Activated CD4-positive, alpha-beta T cell treated with anti-CD3 and anti-CD28 coated beads, Interleukin-2, Interleukin-4, amounts not matched to agents 100 ng/mL and 50 ng/mL, durations not matched to agents 16 hours and 8 hours (primary cell): ENCODE measurements around the gene SLC9A7.
A peak's percentile ranks its signal among the peaks of the same experiment; 100 is the strongest.

Source experiments
- DNase-seq: peaks from one replicate; pipeline ENCODE4 v3.0.0-alpha.2; 2020; ENCODE audit warnings: low spot score

SLC9A7 gene

DNA sequence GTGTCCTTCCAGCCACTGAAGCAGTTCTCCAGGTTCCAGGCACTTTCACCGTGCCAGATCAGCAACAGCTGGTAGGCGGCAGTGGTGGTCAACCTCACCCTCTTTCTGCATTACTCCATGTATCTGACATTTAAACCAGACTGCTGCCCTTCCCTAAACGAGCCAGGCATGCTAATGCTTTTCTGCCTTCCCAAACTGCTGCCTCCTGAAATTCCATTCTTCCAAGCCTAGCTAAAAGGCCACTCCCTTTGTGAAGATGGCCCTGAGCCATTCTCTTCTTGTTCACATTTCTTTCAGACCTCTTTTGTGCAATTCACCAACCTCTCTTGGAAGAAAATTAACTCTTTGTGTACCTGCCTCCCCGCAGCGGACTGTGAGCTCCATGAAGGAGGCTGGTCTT, 111.7 kb downstream of the SLC9A7 start:
- no peak for DNase-seq

DNA sequence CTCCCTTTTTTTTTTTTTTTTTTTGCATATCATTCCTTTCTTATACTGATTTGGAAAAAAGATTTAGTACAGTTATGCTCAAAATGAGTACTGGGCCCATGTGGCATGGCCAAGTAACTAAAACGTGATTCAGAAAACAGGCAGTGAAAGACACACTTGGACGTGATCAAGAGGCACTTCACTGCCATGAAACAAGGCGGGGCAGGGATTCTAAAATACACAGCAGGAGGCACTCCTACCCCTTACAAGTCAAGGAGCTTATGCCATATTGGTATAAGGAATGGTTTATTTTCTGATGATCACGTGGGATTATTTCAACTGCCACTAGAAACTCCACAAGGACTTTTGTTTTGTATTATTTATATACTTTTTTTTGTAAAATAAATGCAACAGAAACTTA, 113.3 kb downstream of the SLC9A7 start:
- DNase-seq, result no peak

DNA sequence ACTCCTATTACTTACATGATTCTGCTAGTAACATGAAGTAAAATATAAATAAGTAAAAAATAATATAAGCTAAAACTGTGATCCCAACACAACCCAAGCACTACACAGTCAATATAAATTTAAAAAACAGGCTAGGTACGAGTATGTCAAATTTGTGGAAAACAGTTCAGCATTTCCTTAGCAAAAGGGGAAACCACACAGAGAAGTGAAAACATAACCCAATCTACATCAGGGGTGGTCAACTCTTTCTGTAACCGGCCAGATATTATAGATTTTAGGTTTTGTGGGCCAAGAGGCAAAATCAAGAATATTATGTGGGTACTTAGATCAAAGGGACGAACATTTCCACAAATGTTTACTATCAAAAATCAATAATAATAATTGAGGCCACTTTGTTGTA, 115.3 kb downstream of the SLC9A7 start:
- DNase-seq, result no peak

DNA sequence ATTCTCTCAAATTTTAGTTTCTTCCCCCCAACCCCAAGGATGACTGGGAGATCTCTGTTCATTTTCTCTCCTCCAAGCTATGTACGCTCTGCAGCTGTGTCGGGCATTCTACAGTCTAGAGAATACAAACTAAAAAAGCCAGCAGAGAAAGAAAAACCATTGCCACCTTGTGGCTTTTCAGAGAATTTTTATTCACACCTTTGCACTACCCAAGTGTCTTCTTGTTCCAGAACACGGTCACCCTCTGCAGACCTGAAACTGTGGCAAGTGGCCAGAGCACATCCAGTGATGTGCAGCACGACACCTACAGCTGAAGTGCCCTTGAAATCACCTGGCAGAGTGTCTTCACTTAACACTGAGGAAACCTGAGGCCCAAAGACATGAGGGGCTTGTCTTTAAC, 116.8 kb downstream of the SLC9A7 start:
- peak; percentile 27 for DNase-seq

DNA sequence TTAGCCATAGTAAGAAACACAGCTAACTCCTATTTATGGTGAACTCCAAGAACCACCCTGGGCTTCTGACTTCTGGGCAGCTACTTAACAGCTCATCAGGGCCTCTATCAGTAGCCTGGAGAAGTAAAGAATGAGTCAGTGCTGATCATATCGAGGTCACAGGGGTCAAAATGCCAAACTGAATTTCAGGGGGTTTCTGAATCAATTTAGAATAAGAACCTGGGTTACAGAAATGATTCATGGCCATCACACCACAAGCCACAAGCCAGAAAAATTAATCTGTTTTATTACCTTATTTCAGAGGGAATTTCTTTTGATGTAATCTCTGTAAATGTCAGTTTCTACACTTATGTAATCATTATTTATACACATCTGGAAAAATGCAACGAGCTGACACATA, 121.0 kb downstream of the SLC9A7 start:
- peak; percentile 66 for DNase-seq

DNA sequence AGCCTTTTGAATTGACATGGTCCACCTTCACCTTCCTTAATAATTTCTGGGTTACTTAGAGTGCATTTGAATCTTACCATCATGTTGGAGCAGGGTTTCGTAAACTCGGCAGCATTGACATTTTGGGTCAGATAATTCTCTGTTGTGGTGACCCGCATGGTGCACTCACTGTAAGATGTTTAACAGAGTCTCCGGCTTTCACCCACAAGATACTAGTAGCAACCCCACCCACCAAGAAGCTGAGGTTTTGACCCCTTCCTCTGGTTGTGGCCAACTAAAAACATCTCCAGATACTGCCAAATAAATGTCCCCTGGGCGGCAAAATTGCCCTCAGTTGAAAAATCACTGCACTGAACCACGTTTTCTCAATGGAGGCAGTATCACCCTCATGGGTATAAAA, 122.7 kb downstream of the SLC9A7 start:
- DNase-seq, result no peak

DNA sequence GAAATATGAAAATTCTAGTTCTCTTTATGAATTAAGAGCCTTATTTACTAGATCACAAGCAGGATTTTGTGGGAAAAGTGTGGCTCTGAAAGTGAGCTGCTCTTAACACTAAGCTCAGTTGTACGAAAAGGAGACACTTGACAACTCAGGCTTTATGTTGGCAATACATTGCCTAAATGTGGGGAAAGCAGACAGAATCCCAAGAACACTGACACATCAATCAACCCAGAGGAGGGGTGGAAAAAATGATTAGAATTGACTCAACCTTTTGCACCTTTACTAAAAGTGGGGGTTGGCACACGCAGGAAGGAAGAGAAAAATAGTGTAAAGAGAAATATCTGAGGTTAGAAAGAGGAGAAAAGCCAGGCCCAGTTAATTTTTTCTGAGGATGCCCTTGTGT, 123.7 kb downstream of the SLC9A7 start:
- DNase-seq, result no peak

DNA sequence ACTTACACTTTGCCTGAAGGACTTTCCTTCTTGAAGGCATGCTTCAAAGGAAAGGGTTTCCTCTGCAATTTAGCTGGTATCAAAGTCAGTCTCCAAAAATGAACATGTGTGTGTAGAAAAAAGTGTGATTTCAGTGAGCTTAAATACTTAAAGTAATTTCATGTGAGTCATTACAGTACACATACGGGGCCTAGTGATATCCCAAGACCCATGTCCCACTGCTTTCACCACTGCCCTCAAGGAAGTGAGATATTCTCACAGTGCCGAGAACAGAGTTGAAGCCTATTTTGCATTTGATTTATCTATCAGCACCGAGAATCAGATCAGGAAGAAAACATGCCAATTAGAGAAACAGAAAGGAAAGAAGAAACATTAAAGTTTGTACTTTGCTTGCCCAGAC, 124.3 kb downstream of the SLC9A7 start:
- no peak for DNase-seq

DNA sequence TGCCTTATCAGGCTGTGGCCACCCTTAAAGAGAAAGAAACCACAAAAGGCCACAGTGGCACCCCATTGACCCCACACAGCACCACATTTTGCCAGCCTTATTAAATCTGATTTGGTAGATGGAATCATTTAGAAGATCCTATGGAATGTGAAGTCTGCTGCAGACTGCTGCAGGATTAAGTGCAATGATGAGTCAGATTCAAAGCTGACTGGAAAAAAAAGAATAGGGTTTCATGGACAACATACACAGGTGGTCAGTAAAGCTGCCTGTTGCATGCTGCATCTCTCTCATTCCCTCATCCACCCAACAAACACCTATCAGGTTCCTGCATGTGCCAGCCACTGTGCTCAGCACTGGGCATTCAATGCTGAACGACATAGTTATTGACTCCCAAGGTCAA, 128.8 kb downstream of the SLC9A7 start:
- DNase-seq, result no peak

DNA sequence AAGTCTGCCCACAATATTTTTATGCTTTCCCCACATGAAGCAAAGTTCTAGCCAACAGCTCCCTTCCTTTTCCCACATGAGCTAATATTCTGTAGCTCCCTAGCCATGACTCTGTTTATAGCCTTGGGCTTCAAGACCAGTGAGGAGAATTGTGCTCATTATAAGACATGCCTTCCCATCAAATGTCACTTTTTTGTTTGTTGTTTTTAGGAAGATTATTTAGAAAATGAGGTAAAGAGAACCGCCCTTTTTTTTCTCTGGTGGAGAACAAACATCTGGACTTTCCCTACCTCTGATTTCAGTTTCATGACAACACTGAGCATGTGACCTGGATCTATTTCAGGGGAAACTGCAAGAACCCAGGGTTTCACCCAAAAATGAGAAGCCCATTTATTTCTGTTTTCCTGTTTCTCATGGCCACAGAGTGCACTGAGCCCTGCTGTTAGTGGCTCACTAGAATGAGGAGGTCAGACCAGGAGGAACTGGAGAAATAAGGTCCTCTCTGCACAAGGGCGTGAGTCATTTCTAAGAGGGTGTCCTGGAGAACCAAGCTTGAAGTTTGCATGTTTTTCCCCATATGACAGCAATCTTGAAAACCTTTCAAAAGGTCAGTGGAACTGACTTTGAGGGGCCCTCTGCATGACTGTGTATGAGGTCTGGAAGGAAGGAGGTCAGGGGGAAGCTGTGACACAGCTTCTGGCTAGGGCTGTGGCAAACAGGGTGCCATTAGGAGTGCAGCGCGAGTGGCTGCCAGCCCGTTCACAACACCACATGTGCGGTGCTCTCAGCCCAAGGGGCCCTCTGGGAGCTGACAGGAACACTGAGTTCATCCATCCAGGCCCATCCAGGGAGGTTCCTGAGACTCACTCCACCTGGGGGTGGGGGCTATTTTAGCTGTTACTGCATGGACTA, 130.2 kb downstream of the SLC9A7 start:
- DNase-seq, result peak; percentile 36

DNA sequence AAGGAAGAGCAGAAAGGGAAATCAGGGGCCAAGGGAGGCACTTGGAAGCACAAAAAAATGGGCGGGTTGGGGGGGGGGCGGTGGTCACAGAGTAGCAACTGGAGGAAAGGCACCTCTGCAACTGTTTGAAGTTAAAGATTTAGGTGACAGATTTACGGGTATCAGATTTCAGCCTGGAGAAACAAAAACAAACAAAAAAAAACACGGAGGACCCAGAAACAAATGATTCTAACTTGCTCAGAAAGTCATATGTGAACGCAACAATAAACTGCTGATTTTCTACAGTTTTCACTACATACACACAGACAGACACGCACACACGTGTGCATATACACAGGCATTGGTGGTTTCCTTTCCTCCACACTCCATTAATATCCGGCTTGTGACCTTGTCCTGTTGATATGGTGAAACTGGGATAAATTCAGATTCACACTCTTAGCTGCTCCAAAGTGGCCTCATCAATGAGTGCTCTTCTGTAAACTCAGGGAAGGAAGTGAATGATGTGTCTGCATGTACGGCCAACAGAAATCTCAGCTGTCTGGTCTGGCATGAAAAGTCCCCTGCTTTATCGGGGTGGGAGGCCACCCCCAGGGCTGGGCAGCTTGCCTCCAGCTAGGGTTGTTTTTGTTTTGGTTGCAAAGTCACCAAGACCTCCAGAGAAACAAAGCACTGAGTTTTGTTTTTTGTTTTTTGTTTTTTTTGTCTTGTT, 131.1 kb downstream of the SLC9A7 start:
- no peak for DNase-seq

DNA sequence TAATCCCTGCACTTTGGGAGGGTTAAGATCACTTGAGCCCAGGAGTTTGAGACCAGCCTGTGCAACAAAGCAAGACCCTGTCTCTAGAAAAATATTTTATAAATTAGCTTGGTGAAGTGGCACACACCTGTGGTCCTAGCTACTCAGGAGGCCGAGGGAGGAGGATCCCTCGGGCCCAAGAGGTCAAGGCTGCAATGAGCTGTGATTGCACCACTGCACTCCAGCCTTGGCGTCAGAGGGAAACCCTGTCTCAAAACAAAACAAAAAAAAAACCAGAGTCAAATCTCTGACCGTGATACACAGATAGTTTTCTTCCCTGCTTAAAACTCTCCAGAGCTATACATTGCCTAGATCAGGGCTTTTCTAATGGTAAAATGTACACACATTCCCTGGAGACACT, 131.9 kb downstream of the SLC9A7 start:
- DNase-seq, result no peak

DNA sequence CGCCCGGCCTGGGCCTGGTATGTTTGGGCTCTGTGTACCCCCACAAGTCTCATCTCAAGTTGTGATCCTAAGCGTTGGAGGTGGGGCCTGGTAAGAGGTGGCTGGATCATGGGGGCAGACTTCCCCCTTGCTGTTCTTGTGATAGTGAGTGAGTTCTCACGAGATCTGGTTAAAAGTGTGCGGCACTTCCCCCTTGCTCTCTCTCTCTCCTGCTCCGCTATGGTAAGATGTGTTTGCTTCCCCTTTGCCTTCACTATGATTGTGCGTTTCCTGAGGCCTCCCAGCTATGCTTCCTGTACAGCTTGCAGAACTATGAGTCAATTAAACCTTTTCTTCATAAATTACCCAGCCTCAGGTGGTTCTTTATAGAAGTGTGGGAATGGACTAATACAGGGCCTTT, 132.4 kb downstream of the SLC9A7 start:
- peak; percentile 72 for DNase-seq

DNA sequence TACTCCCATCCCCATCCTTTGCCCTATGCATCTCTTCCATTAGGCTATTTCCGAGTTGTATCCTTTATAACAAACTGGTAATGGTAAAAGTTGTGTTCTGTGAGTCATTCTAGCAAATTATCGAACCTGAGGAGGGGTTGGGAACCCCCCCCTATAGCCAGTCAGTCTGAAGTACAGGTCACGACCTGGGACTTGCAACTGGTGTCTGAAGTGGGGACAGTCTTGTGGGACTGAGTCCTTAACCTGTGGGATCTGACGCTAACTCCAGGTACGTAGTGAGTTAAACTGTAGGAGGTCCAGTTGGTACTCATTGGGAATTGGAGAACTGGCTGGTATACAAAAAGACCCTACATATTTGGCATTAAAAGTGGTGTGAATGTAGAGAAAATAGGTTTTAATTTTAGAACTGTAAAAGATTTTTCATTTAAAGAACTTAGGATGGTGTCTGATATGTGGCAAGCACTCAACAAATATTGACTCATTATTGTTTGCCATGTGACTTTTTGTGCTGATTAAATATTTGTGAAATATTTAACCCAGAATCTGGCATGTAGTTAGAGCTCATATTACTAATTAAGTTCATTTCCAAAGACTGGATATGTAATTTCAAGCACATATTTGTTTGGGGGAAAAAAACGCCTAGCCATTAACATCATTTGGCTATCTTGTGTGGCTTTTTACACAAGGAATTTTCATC, 134.7 kb downstream of the SLC9A7 start:
- no peak for DNase-seq

DNA sequence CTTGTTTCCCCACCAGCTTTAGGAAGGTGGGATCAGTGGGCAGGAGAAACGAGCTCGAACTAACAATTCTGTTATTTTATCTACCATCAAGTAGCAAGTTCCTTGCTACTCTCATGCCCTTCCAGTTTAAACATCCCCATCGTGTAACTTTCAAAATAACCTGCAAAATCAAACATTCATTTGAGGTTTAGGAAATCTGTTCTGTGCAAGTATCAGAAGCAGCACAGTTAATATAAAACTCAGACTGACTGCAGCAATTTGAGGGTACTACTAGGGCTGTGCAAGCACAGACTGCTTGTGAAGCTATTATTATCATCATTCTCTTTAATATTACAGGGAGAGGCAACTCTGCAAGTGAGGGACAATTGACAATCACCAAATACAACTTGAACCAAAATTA, 137.3 kb downstream of the SLC9A7 start:
- DNase-seq, result no peak

DNA sequence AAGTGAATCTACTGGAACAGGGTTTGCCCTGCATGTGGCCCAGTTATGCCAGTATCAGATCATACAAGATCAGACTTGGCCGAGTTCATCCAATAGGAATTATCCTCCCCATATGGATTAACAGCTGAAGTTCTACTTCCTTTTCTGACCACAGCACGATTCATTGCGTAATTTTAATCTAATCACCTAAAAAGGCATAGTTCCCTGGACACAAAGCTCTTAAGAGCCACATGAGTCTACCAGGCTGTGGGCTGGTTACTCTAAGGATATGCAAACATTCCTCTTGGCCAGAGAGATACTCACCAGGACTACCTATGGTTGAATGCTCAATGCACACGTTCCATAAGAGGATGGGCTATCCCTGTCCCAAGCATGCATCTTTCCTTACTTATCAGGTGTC, 138.4 kb downstream of the SLC9A7 start:
- DNase-seq, result no peak

DNA sequence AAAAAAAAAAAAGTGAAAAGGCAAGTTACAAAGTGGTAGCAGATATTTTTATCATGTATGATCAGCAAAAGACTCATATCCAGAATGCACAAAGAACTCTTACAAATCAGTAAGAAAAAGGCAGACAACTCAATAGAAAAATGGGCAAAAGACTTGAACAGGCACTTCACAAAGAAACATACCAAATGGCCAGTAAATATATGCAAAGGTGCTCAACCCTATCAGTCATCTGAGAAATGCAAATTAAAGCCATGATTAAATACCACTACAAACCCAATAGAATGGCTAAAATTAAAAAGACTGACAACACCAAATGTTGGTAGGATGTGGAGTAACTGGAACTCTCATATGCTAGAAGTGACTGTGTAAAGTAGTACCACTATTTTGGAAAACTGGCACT, 140.0 kb downstream of the SLC9A7 start:
- DNase-seq, result no peak

DNA sequence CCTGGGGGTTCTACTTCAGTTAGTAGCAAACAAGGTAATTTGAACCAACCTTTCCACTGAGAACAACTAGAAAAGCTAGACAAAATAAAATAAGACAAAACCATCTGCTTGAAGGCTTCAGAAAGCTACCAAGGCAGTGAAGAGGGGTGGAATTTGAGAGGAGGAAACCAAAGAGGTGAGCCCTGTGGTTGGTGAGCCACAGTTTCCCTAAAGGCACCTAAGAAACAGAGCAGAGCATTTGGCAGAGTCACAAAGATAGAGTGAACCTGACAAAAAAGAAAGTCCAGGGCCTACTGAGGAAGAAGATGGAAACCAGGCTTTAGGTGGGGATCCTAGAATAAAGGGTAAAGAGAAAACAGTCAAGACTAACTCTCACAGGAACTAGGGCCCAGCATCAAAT, 141.0 kb downstream of the SLC9A7 start:
- DNase-seq, result no peak

DNA sequence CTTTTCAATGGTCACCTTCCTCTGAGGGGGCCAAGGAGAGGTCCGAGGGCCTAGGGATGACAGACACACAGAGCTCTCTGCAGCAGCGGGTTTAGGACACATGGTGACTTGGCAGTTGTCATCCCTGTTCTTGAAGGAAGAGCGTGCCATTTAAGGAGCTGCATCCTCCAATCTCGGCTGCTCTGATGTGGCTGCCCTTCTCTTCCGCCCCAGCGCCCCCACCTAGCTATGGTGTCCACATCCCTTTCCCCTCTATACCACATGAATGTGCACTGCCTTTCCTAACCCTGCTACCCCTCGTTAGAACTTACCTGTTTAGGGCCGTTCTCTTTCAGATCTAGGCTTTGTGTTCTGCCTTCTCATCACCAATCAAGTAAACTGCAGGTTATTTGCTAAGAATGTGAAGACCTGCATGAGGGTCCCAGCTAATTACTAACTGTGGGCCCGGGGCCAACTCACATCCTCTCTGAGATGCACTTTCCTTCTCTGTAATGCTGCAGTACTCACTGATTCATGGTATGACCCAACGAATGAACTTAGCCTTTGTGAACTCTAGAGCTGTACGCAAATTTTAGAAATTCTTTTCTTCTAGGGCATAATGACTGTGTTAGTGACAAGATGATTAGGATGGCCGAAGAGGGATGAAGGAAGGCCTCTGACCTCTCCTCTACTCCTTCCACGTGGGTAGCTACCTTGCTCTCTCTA, 147.1 kb downstream of the SLC9A7 start:
- DNase-seq, result no peak

DNA sequence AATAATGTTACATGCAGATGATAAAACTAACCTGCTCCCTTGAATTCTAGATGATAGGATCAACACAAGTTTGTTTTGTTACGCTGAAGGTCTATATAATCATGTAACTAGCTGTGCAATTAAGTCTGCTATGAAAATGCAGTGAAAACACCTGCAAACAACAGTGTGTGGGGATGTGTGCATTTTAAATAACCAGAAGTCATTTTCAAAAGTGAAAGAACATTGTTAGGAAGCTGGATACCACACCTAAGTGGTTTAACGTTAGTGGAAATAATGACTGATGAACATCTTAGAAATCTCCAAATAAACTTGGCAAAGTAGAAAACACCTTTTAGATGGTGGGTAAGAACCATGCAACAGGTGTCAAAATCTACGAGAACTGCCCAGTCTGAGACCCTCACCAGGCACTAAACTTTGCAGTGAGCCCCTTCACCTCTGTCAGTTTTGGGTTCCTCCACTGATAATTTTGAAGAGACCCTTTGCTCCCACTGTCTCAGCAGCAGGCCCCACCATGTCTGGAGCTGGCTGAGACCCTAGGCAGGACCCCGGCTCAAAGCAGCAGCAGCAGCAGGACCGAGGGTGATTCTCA, 148.8 kb downstream of the SLC9A7 start:
- no peak for DNase-seq

DNA sequence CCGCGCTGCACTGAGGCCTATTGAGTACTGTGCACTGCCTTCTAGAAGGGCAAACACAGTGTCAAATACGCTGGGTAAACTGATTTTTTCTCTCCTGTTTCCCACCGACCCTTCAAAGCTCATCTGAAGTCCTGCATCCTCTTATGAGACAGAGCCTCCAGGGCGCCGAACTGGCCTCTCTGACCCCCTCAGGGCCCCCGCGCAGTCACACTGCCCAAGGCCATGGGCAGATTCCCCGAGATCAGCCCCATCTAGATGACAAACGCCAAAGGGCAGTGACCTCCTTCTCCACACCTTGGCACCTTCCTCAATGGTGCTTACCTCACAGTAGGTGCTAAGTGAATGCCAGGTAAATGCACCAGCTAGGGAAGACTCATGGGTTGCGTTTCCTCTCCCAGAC, 151.0 kb downstream of the SLC9A7 start:
- no peak for DNase-seq
